Mesenchymal stem cell (in vitro differentiated cells and primary cell): ENCODE data around the gene NNAT.

Experiments used
- DNase-seq: peaks from one replicate; pipeline ENCODE4 v3.0.0-alpha.2; 2013
- H2AFZ ChIP-seq: one replicate; pipeline ENCODE4 v1.6.1; 2013; ENCODE audit warnings: low read depth, mild to moderate bottlenecking, control low read depth, inconsistent platforms, low read length, moderate library complexity
- H2AK5ac ChIP-seq: 2 replicates; pipeline ENCODE4 v1.6.1; 2013; ENCODE audit warnings: low read length, moderate library complexity, mild to moderate bottlenecking, inconsistent platforms; ENCODE audit not compliant: severe bottlenecking
- H2BK120ac ChIP-seq: one replicate; pipeline ENCODE4 v1.6.1; 2013; ENCODE audit warnings: low read depth, mild to moderate bottlenecking, inconsistent platforms, low read length, moderate library complexity
- H2BK12ac ChIP-seq, 2 experiments: one replicate each; pipeline ENCODE4 v1.6.1; 2013; ENCODE audit warnings: inconsistent platforms in 2 of 2, low read length in 2 of 2, mild to moderate bottlenecking in 2 of 2, moderate library complexity in 2 of 2, control low read depth in 1 of 2
- H2BK15ac ChIP-seq: one replicate; pipeline ENCODE4 v1.6.1; 2013; ENCODE audit warnings: mild to moderate bottlenecking, low read depth, inconsistent platforms; ENCODE audit not compliant: poor library complexity, severe bottlenecking
- H2BK5ac ChIP-seq: 2 replicates; pipeline ENCODE4 v1.6.1; 2013; ENCODE audit warnings: low read depth, mild to moderate bottlenecking, low read length, control low read depth, inconsistent platforms; ENCODE audit not compliant: poor library complexity, severe bottlenecking
- H3K14ac ChIP-seq, 2 experiments: one replicate each; pipeline ENCODE4 v1.6.1; 2013; ENCODE audit warnings: inconsistent platforms in 2 of 2, low read length in 2 of 2, control low read depth in 1 of 2, mild to moderate bottlenecking in 1 of 2, moderate library complexity in 1 of 2
- H3K18ac ChIP-seq, 2 experiments: one replicate each; pipeline ENCODE4 v1.6.1; 2013; ENCODE audit warnings: inconsistent platforms in 2 of 2, low read length in 2 of 2, control low read depth in 1 of 2, low read depth in 1 of 2, mild to moderate bottlenecking in 1 of 2
- H3K23ac ChIP-seq, 2 experiments: one replicate each; pipeline ENCODE4 v1.6.1; 2013; ENCODE audit warnings: inconsistent platforms in 2 of 2, low read length in 2 of 2, mild to moderate bottlenecking in 2 of 2, moderate library complexity in 2 of 2, control low read depth in 1 of 2
- H3K27ac ChIP-seq: 2 replicates; pipeline ENCODE4 v1.5.1; 2013; ENCODE audit warnings: mild to moderate bottlenecking, moderate library complexity, low read length, control low read depth, inconsistent platforms; ENCODE audit not compliant: poor library complexity, severe bottlenecking
- H3K27me3 ChIP-seq, 2 experiments: 2 replicates each; pipeline versions ENCODE4 v1.6.1 to v1.7.0; 2013; ENCODE audit warnings: low read length in 2 of 2, mild to moderate bottlenecking in 2 of 2, moderate library complexity in 2 of 2, control low read depth in 1 of 2, inconsistent platforms in 1 of 2; ENCODE audit not compliant: control insufficient read depth in 1 of 2, insufficient read depth in 1 of 2
- H3K36me3 ChIP-seq, 2 experiments: 2 replicates each; pipeline versions ENCODE4 v1.6.1 to v1.7.0; 2013; ENCODE audit warnings: low read length in 2 of 2, control low read depth in 1 of 2, inconsistent platforms in 1 of 2, low read depth in 1 of 2, mild to moderate bottlenecking in 1 of 2; ENCODE audit not compliant: insufficient read depth in 2 of 2, control insufficient read depth in 1 of 2
- H3K4ac ChIP-seq, 2 experiments: one replicate each; pipeline ENCODE4 v1.6.1; 2013; ENCODE audit warnings: inconsistent platforms in 2 of 2, low read length in 2 of 2, mild to moderate bottlenecking in 2 of 2, moderate library complexity in 2 of 2, control low read depth in 1 of 2, low read depth in 1 of 2
- H3K4me1 ChIP-seq: 2 replicates; pipeline ENCODE4 v1.6.1; 2013; ENCODE audit warnings: low read depth, low read length, control low read depth; ENCODE audit not compliant: control insufficient read depth, insufficient read depth
- H3K4me2 ChIP-seq: 2 replicates; pipeline ENCODE4 v1.6.1; 2013; ENCODE audit warnings: low read length, mild to moderate bottlenecking, inconsistent platforms; ENCODE audit not compliant: poor library complexity, severe bottlenecking
- H3K4me3 ChIP-seq, 2 experiments: 2 replicates each; pipeline versions ENCODE4 v1.5.1 to v1.7.0; 2013; ENCODE audit warnings: low read length in 2 of 2, mild to moderate bottlenecking in 2 of 2, control low read depth in 1 of 2, low read depth in 1 of 2; ENCODE audit not compliant: insufficient read depth in 1 of 2
- H3K79me1 ChIP-seq: replicated peaks from 2 replicates; pipeline ENCODE4 v1.6.1; 2013; ENCODE audit warnings: mild to moderate bottlenecking, control low read depth, low read length, inconsistent platforms; ENCODE audit not compliant: poor library complexity, severe bottlenecking
- H3K9ac ChIP-seq: 2 replicates; pipeline ENCODE4 v1.7.0; 2013; ENCODE audit warnings: mild to moderate bottlenecking, low read length, moderate library complexity
- H3K9me3 ChIP-seq: 2 replicates; pipeline ENCODE4 v1.7.0; 2013; ENCODE audit warnings: mild to moderate bottlenecking, low read length; ENCODE audit not compliant: control insufficient read depth
- H4K8ac ChIP-seq: one replicate; pipeline ENCODE4 v1.6.1; 2013; ENCODE audit warnings: inconsistent platforms, mild to moderate bottlenecking, low read length, moderate library complexity
- H4K91ac ChIP-seq: one replicate; pipeline ENCODE4 v1.6.1; 2013; ENCODE audit warnings: mild to moderate bottlenecking, low read length, inconsistent platforms
- WGBS: methylation state at CpG from one replicate; pipeline ENCODE4 v1.1.7; 2013; ENCODE audit warnings: mixed read lengths; 5-methylcytosine and 5-hydroxymethylcytosine counted together

Gene NNAT

GRCh38 chr20:37529214-37529967 is 8.3 kb downstream of the NNAT start:
- H3K4me3 ChIP-seq, result no peak overlapping the region
- H3K9me3 ChIP-seq, result no peaks in the 10 kb centered on the region
- peaks cover 2% of the 10 kb centered on the region for H3K79me1 ChIP-seq
- H2BK120ac ChIP-seq, result no peak overlapping the region
- no peak overlapping the region for H3K18ac ChIP-seq
- no peak overlapping the region for H3K14ac ChIP-seq
- H3K27ac ChIP-seq, result no peak overlapping the region
- WGBS, result 82% methylated on average over 7 of the region's 8 CpGs
- H3K36me3 ChIP-seq, result peaks cover 0 to 4% of the 10 kb centered on the region in 2 experiments
- no peak overlapping the region for H4K91ac ChIP-seq
- no peaks in the 10 kb centered on the region for H3K27me3 ChIP-seq
- H2AK5ac ChIP-seq, result no peak overlapping the region
- no peak overlapping the region for H2BK5ac ChIP-seq
- H3K9ac ChIP-seq, result no peak overlapping the region
- H2BK12ac ChIP-seq, result no peak overlapping the region
- H3K4me1 ChIP-seq, result peaks cover 15% of the 10 kb centered on the region
- H4K8ac ChIP-seq, result no peak overlapping the region
- no peak overlapping the region for H2AFZ ChIP-seq
- DNase-seq, result no peak
- H3K23ac ChIP-seq, result no peak overlapping the region
- H2BK15ac ChIP-seq, result no peak overlapping the region
- H3K4ac ChIP-seq, result no peak overlapping the region
- H3K4me2 ChIP-seq, result no peak overlapping the region

- no peak overlapping the region for H2AK5ac ChIP-seq
- DNase-seq, result no peak
- 85% methylated on average over 9 of the region's 10 CpGs for WGBS
- H3K4me1 ChIP-seq, result peaks cover 10% of the 10 kb centered on the region
- no peaks in the 10 kb centered on the region for H3K27me3 ChIP-seq
- H3K4ac ChIP-seq, result no peak overlapping the region
- H3K9me3 ChIP-seq, result no peaks in the 10 kb centered on the region
- no peak overlapping the region for H2AFZ ChIP-seq
- no peak overlapping the region for H4K91ac ChIP-seq
- H4K8ac ChIP-seq, result no peak overlapping the region
- H3K79me1 ChIP-seq, result peaks cover 2% of the 10 kb centered on the region
- no peak overlapping the region for H3K14ac ChIP-seq
- no peaks in the 10 kb centered on the region for H3K36me3 ChIP-seq
- H2BK5ac ChIP-seq, result no peak overlapping the region
- H2BK12ac ChIP-seq, result no peak overlapping the region
- H3K4me2 ChIP-seq, result no peak overlapping the region
- H3K27ac ChIP-seq, result no peak overlapping the region
- H3K23ac ChIP-seq, result no peak overlapping the region
- no peak overlapping the region for H2BK15ac ChIP-seq
- H3K9ac ChIP-seq, result no peak overlapping the region
- H3K4me3 ChIP-seq, result no peak overlapping the region
- H3K18ac ChIP-seq, result no peak overlapping the region
- H2BK120ac ChIP-seq, result no peak overlapping the region
These were observed 9.0 kb downstream of the NNAT start for GRCh38 chr20:37529968-37530600.

- 80% methylated on average over 1 of the region's 2 CpGs for WGBS
- Histone ChIP-seq H3K4me1 (peaks cover 4% of the 10 kb centered on the region), H3K14ac (no peak overlapping the region), H2BK120ac (no peak overlapping the region), H4K8ac (no peak overlapping the region), H2BK5ac (no peak overlapping the region), H3K36me3 (no peaks in the 10 kb centered on the region), H3K23ac (no peak overlapping the region), H3K27ac (no peak overlapping the region), H2BK12ac (no peak overlapping the region), H3K9ac (no peak overlapping the region), H3K79me1 (peaks cover 2% of the 10 kb centered on the region), H2BK15ac (no peak overlapping the region), H3K4ac (no peak overlapping the region), H3K18ac (no peak overlapping the region), H2AFZ (no peak overlapping the region), H3K4me2 (no peak overlapping the region), H3K9me3 (no peaks in the 10 kb centered on the region), H3K27me3 (peaks cover 0 to 5% of the 10 kb centered on the region in 2 experiments), H4K91ac (no peak overlapping the region), H3K4me3 (no peak overlapping the region), H2AK5ac (no peak overlapping the region)
- no peak for DNase-seq
These were observed 9.6 kb downstream of the NNAT start for GRCh38 chr20:37530696-37531095.

GRCh38 chr20:37531856-37532255 is 10.8 kb downstream of the NNAT start:
- H4K8ac ChIP-seq, result no peak overlapping the region
- H2BK12ac ChIP-seq, result no peak overlapping the region
- H4K91ac ChIP-seq, result no peak overlapping the region
- H3K9me3 ChIP-seq, result no peaks in the 10 kb centered on the region
- no peak overlapping the region for H2BK5ac ChIP-seq
- no peaks in the 10 kb centered on the region for H3K36me3 ChIP-seq
- peaks cover 0 to 11% of the 10 kb centered on the region in 2 experiments for H3K27me3 ChIP-seq
- no peak overlapping the region for H3K18ac ChIP-seq
- 82% methylated on average over 3 of the region's 3 CpGs for WGBS
- H3K4me1 ChIP-seq, result peaks cover 4% of the 10 kb centered on the region
- H3K14ac ChIP-seq, result no peak overlapping the region
- H2AK5ac ChIP-seq, result no peak overlapping the region
- no peak for DNase-seq
- H2AFZ ChIP-seq, result no peak overlapping the region
- H3K4me3 ChIP-seq, result no peak overlapping the region
- no peak overlapping the region for H2BK120ac ChIP-seq
- no peak overlapping the region for H3K23ac ChIP-seq
- no peak overlapping the region for H3K9ac ChIP-seq
- no peak overlapping the region for H3K27ac ChIP-seq
- peaks cover 2% of the 10 kb centered on the region for H3K79me1 ChIP-seq
- H3K4ac ChIP-seq, result no peak overlapping the region
- no peak overlapping the region for H2BK15ac ChIP-seq
- H3K4me2 ChIP-seq, result no peak overlapping the region
